Suprapubic skin (tissue), 3 donors: Measurements from ENCODE around the gene BCAT1.

Source experiments
- CTCF ChIP-seq, 2 donors: fragments of 200-600 bp in 1 of 2; fragments of 450-650 bp in 1 of 2; sonication (generic) in 1 of 2; IDR thresholded peaks; one replicate each; pipeline ENCODE4 v1.5.1; 2016 to 2019; ENCODE audit warnings: antibody characterized with exemption in 2 of 2, mild to moderate bottlenecking in 1 of 2, moderate library complexity in 1 of 2
- EP300 ChIP-seq: sonication (generic); formaldehyde crosslinking; IDR thresholded peaks from one replicate; pipeline ENCODE4 v1.6.1; 2017; ENCODE audit warnings: antibody characterized with exemption
- POLR2A ChIP-seq, 2 donors: fragments of 450-650 bp; IDR thresholded peaks; one replicate each; pipeline ENCODE4 v1.6.1; 2017; ENCODE audit warnings: antibody characterized with exemption in 2 of 2, mild to moderate bottlenecking in 2 of 2, moderate library complexity in 2 of 2

- TF ChIP-seq CTCF (IDR thresholded peaks at IDR 0.05), result no peak
- no peak for TF ChIP-seq POLR2A (IDR thresholded peaks at IDR 0.05)
- no peak for TF ChIP-seq EP300
These were observed 33.4 kb downstream of the BCAT1 start for GRCh38 chr12:24915501-24915900.
